HG03442 (cell line): ENCODE measurements around the gene DNASE2.
A peak's percentile ranks its signal among the peaks of the same experiment; 100 is the strongest.

Experiments used
- ATAC-seq: cut with Tn5 transposase; IDR thresholded peaks from one replicate; pipeline ENCODE4 v1.9.1; 2021; ENCODE audit warnings: mild to moderate bottlenecking, moderate library complexity; ENCODE audit not compliant: unreplicated experiment

DNASE2 gene

DNA sequence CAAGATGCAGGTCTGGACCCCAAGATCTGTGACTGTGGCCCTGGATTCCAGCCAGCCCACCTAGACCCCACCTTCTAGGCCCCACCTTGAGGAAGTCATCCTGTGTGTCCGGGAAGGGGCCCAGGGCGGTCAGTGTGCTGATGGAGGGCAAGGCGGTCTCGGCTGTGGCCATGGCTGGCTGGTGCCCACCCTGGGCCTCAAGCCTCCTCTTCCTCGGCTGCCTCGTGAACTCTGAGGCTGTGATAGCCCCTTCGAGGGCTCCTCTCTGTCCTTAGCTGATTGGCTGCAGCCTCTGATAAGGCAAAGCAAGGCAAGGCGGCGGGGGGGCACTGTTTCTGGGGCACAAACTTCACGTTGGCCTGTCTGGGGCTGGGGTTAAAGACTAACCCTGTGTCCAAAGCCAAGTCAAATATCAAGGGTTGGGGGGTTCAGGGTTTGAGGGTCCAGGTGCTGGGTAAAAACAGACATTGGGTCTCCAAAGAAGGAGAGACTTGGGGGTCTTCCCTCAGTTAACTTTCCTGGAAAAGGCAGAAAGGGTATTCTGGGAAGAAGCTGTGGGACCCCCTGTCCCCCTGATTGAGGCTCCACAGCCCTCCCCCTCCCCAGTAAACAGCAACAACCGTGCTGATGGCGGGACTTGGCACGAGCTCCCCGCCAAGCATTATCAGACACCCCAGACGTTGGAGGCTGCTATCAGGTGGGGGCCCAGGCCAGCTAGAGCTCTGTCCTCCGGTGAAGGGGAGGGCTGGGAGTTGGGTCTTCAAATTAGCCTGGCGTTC, 5.9 kb upstream of the DNASE2 start, which contains the start of gene KLF1:
Gene KLF1 (minus strand): TSS at position 233 of the 779 bp plus-strand sequence. CDS start 61 bp downstream, at position 172.
- ATAC-seq, result no peak

DNA sequence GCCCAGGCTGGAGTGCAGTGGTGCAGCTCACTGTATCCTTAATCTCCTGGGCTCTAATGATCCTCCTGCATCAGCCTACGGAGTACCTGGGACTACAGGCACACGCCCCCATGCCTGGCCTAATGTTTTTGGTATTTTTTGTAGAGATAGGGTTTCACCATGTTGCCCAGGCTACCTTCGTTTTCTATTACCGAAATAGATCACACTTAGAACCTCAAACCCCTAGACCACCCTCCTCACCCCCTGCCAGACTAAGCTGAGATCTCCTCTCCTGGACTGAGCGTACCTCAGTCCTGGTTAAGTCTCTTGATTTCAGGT, 5.4 kb upstream of the DNASE2 start:
- no peak for ATAC-seq

DNA sequence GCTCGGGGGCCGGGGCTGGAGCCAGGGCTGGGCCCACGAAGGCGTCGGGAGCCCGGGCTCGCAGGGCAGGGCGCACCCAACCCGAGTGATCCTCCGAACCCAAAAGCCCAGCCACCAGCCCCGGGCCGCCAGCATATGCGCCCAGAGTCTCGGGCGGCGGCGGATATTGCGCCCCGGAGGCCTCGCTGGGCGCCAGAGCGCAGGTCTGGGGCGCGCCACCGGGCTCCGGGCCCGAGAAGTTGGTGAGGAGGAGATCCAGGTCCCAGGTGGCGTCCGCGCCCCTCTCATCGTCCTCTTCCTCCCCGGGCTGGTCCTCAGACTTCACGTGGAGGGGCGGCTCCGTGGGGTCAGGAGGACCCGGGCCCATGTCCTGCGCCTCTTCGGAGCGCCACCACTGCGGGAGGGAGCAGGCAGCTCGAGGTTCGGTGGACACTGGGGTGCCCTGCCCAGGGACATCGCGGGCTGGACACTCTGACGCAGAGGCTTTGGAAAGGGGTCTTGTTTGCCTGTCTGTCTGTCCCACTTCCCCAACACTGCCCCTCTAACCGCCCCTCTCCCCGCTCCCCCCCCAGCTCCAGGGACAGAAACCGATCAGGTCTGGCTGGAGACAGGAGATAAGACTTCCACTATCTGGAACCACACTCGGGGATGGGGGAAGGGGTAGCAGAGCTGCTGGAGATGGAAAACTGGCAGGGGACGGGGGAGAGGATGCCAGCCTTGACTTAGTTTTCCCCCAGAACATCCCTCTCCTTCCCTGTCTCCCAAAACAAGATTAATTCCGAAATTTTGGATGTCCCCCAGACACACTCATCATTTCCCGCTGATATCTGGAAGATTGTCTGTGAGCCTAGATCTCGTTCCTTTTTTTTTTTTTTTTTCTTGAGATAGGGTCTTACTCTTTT, 4.8 kb upstream of the DNASE2 start:
- ATAC-seq, result peak; percentile 1

DNA sequence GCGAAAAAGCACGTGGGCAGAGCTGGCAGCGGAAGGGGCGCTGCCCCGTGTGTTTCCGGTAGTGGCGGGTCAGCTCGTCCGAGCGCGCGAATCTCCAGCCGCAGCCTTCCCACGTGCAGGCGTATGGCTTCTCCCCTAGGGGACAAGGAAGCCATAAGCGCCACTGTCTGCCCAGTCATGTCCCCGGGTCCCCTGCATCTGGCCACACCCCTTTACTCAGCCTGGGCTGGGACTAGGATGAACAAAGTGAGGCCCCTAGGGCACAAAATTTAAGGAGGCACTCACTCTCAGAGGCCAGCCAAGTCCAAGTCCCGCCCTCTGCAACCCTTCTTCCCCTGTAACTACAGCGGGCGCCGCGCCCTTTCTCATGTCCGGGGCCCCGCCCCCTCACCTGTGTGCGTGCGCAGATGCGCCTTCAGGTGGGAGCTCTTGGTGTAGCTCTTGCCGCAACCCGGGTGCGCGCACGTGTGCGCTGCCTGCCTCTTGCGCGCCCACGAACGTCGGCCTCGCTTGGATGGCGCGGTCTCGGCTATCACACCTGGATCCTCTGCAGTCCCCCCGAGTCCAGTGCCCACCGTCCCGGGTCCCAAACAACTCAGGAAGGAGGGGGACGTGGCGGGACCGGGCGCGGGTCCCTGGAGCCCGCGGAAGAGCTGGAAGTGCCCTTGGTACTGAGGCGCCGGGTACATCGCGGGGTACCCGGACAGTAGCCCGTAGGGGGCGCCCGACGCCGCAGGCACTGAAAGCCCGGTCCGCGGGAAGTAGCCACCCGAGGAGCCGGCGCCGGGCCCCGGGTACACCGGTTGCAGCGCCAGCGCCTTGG, 3.9 kb upstream of the DNASE2 start:
- ATAC-seq, result peak; percentile 32

DNA sequence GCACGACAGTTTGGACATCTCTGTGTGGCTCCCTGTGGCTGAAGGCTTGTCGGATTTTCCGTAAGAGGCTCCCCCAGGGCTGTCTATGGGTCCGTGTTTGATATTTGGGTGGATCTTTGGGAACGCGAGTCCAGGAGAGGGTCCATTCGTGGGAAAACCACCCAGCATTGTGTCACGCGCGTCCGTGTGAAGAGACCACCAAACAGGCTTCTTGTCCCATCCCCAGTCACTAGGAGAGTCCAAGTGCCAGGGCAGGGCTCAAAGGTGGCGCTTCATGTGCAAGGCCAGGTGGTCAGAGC, 3.3 kb upstream of the DNASE2 start:
- ATAC-seq, result no peak

DNA sequence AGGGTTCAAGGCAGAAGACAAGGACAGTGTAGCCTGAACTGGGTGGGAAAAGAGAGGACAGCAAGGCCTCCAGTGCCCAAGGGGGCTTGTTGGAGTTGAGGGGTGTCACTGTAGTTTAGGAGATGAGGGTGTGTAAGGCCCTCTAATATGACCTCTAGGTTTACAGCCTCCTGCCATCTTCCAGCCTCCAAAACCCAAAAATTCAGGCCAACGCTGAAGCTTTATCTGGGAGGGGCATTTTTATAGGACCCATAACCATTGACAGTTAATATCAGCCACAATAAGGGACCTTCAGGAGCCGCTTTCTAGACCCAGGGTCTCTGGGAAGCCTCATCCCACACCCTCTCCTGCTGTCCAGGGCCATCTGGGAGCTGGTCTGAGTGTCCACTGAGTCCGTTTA, 3.0 kb upstream of the DNASE2 start:
- ATAC-seq, result no peak

DNA sequence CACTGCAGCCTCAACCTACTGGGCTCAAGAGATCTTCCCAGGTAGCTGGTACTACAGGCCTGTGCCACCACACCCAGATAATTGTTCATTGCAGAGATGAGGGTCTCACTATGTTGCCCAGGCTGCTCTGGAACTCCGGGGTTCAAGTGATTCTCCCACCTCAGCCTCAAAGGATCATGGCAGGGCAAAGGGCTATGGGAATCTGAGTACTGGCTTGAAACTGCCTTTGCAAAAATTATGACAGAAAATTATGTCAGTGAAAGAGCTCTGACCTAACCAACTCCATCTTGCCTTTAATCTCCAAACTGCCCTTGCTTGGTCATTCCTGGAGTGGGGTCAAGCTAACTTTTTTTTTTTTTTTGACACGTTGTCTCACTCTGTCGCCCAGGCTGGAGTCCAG, 1.3 kb upstream of the DNASE2 start:
- ATAC-seq, result no peak

DNA sequence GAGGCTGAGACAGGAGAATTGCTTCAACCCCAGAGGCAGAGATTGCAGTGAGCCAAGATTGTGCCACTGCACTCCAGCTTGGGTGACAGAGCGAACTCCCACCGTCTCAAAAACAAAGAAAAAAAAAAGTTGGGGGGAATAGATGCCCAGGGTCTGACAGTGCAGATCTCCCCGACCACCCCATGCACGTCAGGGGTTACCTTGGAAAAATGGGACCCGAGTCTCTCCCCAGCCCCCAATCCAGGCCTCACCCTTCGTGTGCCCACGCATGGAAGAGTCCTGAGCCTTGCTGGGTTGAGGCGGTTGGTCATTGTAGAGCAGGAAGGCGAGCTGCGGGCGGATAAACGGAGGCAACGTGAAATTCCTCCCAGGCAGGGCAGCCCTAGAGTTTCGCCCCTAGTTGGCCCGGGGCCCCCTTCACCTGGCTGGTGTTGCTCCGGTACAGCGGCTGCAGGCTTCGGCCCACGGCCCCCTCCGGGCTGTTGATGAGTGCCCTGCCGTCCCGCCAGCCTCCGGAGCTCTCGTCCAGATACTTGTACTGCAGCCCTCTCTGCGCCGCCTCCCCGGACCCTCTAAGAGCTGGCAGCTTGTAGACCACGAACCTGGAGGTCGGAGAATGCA, 588 bp downstream of the DNASE2 start:
- peak; percentile 11 for ATAC-seq

DNA sequence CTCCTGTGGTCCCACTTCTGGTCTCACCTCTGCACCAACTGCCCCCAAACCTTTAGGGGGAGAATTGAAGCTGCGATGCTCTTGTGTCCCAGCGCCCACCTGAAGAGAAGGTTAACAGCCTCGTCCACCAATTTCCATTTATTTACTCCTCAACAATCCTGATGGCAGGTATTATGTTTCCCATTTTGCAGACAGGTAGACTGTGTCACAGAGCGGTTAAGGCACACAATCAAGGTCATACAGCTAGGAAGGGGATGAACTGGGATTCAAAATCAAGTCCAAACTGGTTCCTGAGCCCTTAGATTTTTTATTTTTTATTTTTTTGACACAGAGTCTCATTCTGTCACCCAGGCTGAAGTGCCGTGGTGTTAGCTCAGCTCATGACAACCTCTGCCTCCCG, 6.2 kb downstream of the DNASE2 start:
- no peak for ATAC-seq

DNA sequence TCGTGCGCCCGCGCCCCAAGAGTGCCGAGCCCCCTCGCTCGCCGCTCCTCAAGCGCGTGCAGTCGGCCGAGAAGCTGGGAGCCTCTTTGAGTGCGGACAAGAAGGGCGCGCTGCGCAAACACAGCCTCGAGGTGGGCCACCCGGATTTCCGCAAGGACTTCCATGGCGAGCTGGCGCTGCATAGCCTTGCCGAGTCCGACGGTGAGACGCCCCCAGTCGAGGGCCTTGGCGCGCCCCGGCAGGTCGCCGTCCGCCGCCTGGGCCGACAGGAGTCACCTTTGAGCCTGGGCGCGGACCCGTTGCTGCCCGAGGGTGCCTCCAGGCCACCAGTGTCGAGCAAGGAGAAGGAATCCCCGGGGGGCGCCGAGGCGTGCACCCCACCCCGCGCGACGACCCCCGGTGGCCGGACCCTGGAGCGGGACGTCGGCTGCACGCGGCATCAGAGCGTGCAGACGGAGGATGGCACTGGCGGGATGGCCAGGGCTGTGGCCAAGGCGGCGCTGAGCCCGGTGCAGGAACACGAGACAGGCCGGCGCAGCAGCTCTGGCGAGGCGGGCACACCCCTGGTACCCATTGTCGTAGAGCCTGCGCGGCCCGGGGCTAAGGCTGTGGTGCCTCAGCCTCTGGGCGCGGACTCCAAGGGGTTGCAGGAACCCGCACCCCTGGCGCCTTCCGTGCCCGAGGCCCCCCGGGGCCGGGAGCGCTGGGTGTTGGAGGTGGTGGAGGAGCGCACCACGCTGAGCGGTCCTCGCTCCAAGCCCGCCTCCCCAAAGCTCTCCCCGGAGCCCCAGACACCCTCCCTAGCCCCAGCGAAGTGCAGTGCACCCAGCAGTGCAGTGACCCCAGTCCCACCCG, 7.1 kb downstream of the DNASE2 start:
- ATAC-seq, result no peak

DNA sequence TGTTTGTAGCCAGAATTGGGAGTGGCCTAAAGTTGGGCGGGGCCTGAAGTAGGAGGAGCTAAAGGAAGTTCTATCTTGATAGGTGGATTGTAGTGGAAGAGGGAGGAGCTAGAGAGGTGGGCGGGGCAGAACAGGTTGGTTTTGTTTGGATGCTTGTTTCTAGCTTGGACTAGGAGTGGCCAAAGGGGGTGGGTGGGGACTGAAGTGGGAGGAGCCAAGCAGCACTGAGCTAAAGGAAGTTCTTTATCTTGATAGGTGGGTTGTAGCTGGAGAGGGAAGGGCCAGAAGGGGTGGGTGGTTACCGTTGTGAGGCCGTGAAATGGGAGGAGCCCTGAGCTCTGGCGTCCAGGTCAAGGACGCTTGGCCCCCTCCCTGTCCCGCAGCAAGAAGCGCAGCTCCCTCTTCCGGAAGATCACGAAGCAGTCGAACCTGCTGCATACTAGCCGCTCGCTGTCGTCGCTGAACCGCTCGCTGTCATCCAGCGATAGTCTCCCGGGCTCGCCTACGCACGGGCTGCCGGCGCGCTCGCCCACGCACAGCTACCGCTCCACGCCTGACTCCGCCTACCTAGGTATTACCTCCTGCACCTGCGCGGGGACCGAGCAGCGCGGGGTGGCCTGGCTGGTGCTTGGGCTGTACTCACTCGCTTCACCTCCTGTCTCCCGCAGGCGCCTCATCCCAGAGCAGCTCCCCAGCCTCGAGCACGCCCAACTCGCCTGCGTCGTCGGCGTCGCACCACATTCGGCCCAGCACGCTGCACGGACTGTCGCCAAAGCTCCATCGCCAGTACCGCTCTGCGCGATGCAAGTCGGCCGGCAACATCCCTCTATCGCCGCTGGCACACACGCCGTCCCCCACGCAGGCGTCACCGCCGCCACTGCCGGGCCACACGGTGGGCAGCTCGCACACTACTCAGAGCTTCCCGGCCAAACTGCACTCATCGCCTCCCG, 8.0 kb downstream of the DNASE2 start:
- ATAC-seq, result no peak

DNA sequence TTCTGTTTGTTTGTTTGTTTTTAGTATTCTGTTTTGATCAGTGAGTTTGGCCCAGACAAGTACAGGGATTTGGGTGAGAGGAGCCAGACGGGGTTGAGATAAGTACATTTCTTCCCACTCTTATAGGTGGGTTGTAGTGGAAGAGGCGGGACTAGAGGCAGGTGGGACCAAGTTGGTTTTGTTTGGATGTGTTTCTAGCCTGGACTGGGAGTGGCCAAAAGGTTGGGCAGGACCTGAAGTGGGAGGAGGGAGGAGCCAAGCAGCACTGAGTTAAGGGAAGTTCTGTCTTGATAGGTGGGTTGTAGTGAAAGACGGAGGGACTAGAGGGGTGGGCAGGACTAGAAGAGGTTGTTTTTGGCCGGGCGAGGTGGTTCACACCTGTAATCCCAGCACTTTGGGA, 9.0 kb downstream of the DNASE2 start:
- ATAC-seq, result no peak

DNA sequence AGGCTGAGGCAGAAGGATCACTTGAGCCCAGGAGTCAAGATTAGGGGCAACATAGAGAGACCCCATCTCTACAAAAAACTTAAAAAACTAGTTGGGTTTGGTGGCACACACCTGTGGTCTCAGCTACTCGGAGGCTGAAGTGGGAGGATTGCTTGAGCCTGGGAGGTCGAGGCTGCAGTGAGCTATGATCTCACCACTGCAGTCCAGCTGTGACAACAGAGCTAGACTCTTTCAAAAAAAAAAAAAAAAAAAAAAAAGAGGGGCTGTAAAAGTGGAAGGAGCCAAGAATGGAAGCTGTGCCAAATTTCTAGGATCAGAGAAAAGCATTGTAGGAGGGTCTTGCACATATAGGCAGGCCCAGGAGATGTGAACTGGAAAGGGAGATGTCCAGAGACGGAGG, 9.6 kb downstream of the DNASE2 start:
- ATAC-seq, result no peak

DNA sequence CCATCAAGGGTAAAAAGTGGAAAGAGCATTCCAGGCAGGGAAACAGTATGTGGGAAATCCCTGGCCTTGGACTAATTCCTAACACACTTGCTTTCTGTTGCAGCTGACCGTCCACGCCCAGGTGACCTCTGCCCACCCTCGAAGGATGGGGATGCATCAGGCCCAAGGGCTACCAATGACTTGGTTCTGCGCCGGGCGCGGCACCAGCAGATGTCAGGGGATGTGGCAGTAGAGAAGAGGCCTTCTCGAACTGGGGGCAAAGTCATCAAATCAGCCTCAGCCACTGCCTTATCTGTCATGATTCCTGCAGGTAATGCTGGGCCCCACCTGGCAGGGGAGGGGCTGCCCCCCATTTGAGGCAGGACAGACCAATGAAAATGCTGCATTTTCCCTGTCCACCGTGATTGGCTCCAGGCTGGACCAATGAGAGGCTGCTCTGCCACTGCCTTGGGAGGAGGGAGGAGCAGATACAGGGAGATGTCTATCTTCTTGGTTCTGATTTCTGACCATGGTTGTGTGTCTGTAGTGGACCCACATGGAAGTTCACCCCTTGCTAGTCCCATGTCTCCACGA, 12.6 kb downstream of the DNASE2 start:
- no peak for ATAC-seq

DNA sequence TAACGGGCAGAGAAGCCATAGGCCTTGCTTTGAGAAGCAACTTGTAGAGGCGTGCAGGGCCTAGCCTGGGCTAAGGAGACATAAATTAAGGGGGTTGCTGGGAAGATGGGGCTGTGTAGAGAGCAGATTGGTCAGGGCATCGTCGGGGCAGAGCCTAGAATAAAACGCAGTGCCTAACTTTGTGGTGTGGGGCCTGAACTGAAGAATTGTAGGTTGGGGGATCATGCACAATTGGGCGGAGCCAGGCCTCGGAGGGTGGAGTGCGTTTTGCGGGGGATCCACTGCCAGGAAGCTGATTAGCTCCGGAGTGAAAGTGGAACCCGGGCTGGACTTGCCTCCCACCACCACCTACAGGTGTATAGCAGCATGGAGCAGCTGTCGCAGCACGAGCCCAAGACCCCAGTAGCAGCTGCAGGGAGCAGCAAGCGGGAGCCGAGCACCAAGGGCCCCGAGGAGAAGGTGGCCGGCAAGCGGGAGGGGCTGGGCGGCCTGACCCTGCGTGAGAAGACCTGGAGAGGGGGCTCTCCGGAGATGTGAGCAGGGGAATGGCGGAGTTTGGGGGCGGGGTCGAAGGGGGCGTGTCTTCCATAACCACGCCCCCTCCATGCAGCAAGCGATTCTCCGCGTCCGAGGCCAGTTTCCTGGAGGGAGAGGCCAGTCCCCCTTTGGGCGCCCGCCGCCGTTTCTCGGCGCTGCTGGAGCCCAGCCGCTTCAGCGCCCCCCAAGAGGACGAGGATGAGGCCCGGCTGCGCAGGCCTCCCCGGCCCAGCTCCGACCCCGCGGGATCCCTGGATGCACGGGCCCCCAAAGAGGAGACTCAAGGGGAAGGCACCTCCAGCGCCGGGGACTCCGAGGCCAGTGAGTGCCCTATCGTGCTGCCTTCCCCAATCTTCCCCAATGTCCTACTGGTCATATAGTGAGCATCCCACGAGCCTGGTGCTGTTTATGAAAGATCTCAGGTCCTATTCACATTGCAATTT, 13.8 kb downstream of the DNASE2 start:
- peak; percentile 72 for ATAC-seq

DNA sequence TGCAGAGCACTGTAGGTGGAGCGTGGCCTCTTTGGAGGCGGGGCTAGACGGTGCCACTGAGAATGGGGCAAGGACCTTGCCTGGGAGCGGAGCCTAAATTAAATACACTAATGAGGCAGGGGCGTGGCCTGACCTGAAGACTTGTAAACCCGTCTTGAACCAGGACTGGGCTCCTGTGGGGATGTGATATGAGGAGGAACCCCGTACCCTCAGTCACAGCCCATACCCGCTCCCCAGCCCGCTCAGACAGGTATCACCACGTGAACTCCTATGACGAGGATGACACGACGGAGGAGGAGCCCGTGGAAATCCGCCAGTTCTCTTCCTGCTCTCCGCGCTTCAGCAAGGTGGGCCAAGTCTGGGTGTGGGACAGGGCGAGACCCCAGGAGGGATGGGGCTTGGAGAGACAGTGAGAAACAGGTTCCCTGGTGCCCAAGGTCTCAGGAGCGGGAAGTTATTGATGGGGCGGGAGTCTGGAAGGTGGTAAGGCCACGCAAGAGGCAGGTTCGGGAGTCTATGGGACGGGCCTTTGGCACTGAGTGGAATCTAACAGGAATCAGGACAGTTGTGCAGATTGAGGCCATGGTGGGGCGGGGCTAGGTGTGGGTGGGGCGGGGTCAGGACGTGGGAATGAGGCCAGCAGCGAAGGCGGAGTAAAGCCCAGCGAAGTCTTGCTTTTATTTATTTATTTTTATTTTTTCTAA, 14.7 kb downstream of the DNASE2 start:
- ATAC-seq, result no peak
